ENCODE results near the gene TMEM179.

DNA sequence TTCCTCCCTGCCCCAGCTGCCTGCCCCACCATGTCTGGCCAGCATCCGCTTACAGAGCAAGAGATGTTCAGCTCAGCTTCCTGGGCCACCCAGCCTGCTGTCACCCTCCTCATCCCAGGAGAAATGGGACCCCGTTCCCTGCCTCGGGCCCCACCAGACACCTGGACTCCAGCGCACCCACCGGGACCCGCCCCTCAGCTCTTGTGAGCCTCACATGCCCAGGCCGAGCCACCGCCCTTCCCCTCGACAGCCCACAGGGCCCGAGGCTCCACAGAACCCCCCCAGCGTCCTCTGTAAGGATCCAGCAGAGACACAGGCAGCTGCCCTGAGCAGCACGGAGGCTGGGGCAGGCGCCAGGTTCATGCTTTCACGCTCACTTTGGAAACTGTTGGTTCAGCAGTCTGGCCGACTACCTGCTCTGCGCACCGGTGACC lies 43.4 kb downstream of the TMEM179 start:
- TF ChIP-seq EP300 (IDR thresholded peaks at IDR 0.05) = no peak
- no peak for TF ChIP-seq CTCF (IDR thresholded peaks at IDR 0.05)
- no peak for TF ChIP-seq POLR2A (IDR thresholded peaks at IDR 0.05)
